ENCODE data around the gene TTC7B. TPM values are rescaled to one million over a fixed set of nuclear protein-coding genes. Genes with fewer than 3 reads are reported as not detected.

TTC7B gene
- total RNA-seq, 1 experiment from 2014 or later = 40.9 TPM

DNA sequence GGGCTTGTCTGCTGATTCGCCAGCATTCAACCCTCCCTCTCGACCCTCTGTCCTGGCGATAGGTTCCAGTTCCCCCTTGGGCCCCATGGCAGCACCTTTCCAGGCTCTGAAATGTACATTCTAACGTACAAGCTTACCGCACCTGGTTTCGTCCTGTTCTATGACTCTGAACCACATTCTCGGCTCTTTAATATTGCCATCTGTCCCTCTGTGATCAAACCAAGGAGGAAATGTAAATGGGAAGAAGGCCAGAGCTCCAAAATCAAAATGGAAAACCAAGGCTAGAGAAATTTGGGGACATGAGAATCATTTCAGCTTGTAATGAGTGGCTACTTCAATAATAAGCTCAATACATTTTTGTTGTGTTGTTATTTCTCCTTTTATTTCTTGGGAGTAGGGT, 117.2 kb downstream of the TTC7B start:
- in situ Hi-C loops (cut with HindIII; ENCODE audit: low pct_unique_long_range_greater_than_20kb, low sequenced_read_pairs) = no loop called here
- TF ChIP-seq, protein P1, sequence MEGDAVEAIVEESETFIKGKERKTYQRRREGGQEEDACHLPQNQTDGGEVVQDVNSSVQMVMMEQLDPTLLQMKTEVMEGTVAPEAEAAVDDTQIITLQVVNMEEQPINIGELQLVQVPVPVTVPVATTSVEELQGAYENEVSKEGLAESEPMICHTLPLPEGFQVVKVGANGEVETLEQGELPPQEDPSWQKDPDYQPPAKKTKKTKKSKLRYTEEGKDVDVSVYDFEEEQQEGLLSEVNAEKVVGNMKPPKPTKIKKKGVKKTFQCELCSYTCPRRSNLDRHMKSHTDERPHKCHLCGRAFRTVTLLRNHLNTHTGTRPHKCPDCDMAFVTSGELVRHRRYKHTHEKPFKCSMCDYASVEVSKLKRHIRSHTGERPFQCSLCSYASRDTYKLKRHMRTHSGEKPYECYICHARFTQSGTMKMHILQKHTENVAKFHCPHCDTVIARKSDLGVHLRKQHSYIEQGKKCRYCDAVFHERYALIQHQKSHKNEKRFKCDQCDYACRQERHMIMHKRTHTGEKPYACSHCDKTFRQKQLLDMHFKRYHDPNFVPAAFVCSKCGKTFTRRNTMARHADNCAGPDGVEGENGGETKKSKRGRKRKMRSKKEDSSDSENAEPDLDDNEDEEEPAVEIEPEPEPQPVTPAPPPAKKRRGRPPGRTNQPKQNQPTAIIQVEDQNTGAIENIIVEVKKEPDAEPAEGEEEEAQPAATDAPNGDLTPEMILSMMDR (IDR thresholded peaks at IDR 0.05) = no peak
- TF ChIP-seq, protein P2, sequence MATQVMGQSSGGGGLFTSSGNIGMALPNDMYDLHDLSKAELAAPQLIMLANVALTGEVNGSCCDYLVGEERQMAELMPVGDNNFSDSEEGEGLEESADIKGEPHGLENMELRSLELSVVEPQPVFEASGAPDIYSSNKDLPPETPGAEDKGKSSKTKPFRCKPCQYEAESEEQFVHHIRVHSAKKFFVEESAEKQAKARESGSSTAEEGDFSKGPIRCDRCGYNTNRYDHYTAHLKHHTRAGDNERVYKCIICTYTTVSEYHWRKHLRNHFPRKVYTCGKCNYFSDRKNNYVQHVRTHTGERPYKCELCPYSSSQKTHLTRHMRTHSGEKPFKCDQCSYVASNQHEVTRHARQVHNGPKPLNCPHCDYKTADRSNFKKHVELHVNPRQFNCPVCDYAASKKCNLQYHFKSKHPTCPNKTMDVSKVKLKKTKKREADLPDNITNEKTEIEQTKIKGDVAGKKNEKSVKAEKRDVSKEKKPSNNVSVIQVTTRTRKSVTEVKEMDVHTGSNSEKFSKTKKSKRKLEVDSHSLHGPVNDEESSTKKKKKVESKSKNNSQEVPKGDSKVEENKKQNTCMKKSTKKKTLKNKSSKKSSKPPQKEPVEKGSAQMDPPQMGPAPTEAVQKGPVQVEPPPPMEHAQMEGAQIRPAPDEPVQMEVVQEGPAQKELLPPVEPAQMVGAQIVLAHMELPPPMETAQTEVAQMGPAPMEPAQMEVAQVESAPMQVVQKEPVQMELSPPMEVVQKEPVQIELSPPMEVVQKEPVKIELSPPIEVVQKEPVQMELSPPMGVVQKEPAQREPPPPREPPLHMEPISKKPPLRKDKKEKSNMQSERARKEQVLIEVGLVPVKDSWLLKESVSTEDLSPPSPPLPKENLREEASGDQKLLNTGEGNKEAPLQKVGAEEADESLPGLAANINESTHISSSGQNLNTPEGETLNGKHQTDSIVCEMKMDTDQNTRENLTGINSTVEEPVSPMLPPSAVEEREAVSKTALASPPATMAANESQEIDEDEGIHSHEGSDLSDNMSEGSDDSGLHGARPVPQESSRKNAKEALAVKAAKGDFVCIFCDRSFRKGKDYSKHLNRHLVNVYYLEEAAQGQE (IDR thresholded peaks at IDR 0.05; ENCODE audit: insufficient read depth in 1 of 2, low read depth in 2 of 2, low read length in 1 of 2) = no peak
- TF ChIP-seq TCF7L2 (IDR thresholded peaks at IDR 0.05; ENCODE audit: low read depth, low read length) (no peak), POLR2AphosphoS5 (IDR thresholded peaks at IDR 0.05; ENCODE audit: low read depth, low read length) (no peak), SIN3A (IDR thresholded peaks at IDR 0.05; ENCODE audit: borderline replicate concordance, insufficient read depth, low read depth, low read length) (no peak)
- ChIA-PET CTCF (interaction anchor here (0.6 kb wide), 1 partner anchor 9 kb away, joined by 11 read pairs; no protein-coding TSS in a partner anchor), POLR2A (no interaction called here)
- ATAC-seq = no peak
- H3K36me3 ChIP-seq (ENCODE audit: control insufficient read depth, insufficient read depth, low read length) = no peaks in the 10 kb centered on the region
- no peaks in the 10 kb centered on the region for H3K9me3 ChIP-seq (ENCODE audit: control insufficient read depth, insufficient read depth, low read depth, low read length)
- no peak for DNase-seq (ENCODE audit: low read depth, low spot score)
- no peak overlapping the region for H3K4me3 ChIP-seq (ENCODE audit: low read depth in 2 of 2, low read length in 2 of 2)
- H3K27ac ChIP-seq (ENCODE audit: low read length) = no peak overlapping the region
- intact Hi-C loops (cut with micrococcal nuclease; ENCODE audit: unreplicated experiment) = loop anchor here (10.0 kb wide), 1 partner anchor 394 kb away; no protein-coding TSS in a partner anchor
- peaks cover 4% of the 10 kb centered on the region for H3K4me1 ChIP-seq (ENCODE audit: control insufficient read depth, insufficient read depth, low read length)
- no peaks in the 10 kb centered on the region for H3K27me3 ChIP-seq (ENCODE audit: control insufficient read depth, insufficient read depth, low read length)
- BruUV-seq (replicated peaks) = no TSS peak

DNA sequence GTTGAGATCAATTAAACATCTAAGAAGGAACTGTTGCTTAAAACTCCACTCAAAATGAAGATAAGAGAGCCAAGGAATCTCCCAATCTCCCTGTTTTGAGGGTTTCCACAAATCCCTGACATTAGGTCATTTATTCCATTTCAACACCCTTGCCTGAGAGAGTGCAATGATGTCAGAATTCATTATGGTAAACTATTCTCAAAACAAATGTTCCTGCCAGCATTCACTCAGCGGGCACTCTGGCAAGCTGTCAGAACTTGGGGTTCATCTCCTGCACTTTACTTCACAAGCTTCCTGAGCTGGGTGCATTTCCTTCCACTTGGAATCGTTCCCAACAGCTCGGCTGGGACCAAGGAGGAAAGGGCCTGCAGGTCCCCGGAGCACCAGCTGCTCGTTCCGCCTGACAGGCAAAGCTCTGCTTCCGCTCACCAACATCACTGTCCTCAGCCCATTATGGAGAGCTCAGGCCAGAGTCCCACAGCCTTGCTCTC, 117.8 kb downstream of the TTC7B start:
- in situ Hi-C loops (cut with HindIII; ENCODE audit: low pct_unique_long_range_greater_than_20kb, low sequenced_read_pairs) = no loop called here
- POLR2A ChIA-PET = interaction anchor here (1.0 kb wide), 1 partner anchor 362 kb away, joined by 4 read pairs; the partner anchor contains the start of gene RPS6KA5
- intact Hi-C loops (cut with micrococcal nuclease; ENCODE audit: unreplicated experiment) = loop anchor here (10.0 kb wide), 1 partner anchor 394 kb away; no protein-coding TSS in a partner anchor
- no peak overlapping the region for H3K27ac ChIP-seq (ENCODE audit: low read length)
- no peaks in the 10 kb centered on the region for H3K9me3 ChIP-seq (ENCODE audit: control insufficient read depth, insufficient read depth, low read depth, low read length)
- DNase-seq (ENCODE audit: low read depth, low spot score) = no peak
- H3K36me3 ChIP-seq (ENCODE audit: control insufficient read depth, insufficient read depth, low read length) = no peaks in the 10 kb centered on the region
- H3K4me1 ChIP-seq (ENCODE audit: control insufficient read depth, insufficient read depth, low read length) = peaks cover 4% of the 10 kb centered on the region
- no peaks in the 10 kb centered on the region for H3K27me3 ChIP-seq (ENCODE audit: control insufficient read depth, insufficient read depth, low read length)
- CTCF ChIA-PET = interaction anchor here (0.6 to 2.0 kb wide), 3 partner anchors 10 to 397 kb away, joined by 3 to 11 read pairs (median 7); no protein-coding TSS in a partner anchor
- H3K4me3 ChIP-seq (ENCODE audit: low read depth in 2 of 2, low read length in 2 of 2) = no peak overlapping the region
- TF ChIP-seq, protein P2 (IDR thresholded peaks at IDR 0.05; ENCODE audit: insufficient read depth in 1 of 2, low read depth in 2 of 2, low read length in 1 of 2) = no peak
- no peak for TF ChIP-seq TCF7L2 (IDR thresholded peaks at IDR 0.05; ENCODE audit: low read depth, low read length)
- no peak for TF ChIP-seq SIN3A (IDR thresholded peaks at IDR 0.05; ENCODE audit: borderline replicate concordance, insufficient read depth, low read depth, low read length)
- TF ChIP-seq, protein P1 (IDR thresholded peaks at IDR 0.05) = no peak
- TF ChIP-seq POLR2AphosphoS5 (IDR thresholded peaks at IDR 0.05; ENCODE audit: low read depth, low read length) = no peak
- ATAC-seq = no peak
- BruUV-seq (replicated peaks) = no TSS peak
